Endothelial cell of umbilical vein (primary cell): ENCODE measurements around the gene DACT2.

Experiments used
- CTCF ChIP-seq, 2 donors: IDR thresholded peaks; 1 replicate in 1 of 2; 2 replicates in 1 of 2; pipeline ENCODE4 v1.5.1; 2011; ENCODE audit warnings: low read length in 2 of 2, mild to moderate bottlenecking in 2 of 2, moderate library complexity in 2 of 2, control low read depth in 1 of 2, inconsistent platforms in 1 of 2, low read depth in 1 of 2; ENCODE audit not compliant: insufficient read depth in 1 of 2; ENCODE audit errors: extremely low read depth in 1 of 2
- EZH2 ChIP-seq: IDR thresholded peaks from 2 replicates; pipeline ENCODE4 v1.6.1; 2012; ENCODE audit warnings: borderline replicate concordance, low read depth, mild to moderate bottlenecking, moderate library complexity, low read length, inconsistent platforms; ENCODE audit not compliant: severe bottlenecking
- JUN ChIP-seq: IDR thresholded peaks from 2 replicates; pipeline ENCODE4 v1.6.1; 2011; ENCODE audit warnings: borderline replicate concordance, low read depth; ENCODE audit not compliant: insufficient read length, insufficient read depth
- POLR2A ChIP-seq: IDR thresholded peaks from 2 replicates; pipeline ENCODE4 v1.6.1; 2012; ENCODE audit warnings: low read depth, mild to moderate bottlenecking, control low read depth, low read length
- POLR2AphosphoS5 ChIP-seq: IDR thresholded peaks from 2 replicates; pipeline ENCODE4 v1.6.1; 2012; ENCODE audit warnings: low read depth, mild to moderate bottlenecking, control low read depth, low read length, moderate library complexity; ENCODE audit not compliant: insufficient read depth

- no peak for TF ChIP-seq CTCF (IDR thresholded peaks at IDR 0.05; ENCODE audit: extremely low read depth in 1 of 2, insufficient read depth in 1 of 2, low read depth in 1 of 2, low read length in 2 of 2)
- no peak for TF ChIP-seq POLR2A
- TF ChIP-seq JUN, result no peak
- no peak for TF ChIP-seq EZH2
- no peak for TF ChIP-seq POLR2AphosphoS5
Measured at GRCh38 chr6:168315596-168315995, 4.0 kb downstream of the DACT2 start.
